ENCODE measurements around the gene GBP6.

GBP6 gene

DNA sequence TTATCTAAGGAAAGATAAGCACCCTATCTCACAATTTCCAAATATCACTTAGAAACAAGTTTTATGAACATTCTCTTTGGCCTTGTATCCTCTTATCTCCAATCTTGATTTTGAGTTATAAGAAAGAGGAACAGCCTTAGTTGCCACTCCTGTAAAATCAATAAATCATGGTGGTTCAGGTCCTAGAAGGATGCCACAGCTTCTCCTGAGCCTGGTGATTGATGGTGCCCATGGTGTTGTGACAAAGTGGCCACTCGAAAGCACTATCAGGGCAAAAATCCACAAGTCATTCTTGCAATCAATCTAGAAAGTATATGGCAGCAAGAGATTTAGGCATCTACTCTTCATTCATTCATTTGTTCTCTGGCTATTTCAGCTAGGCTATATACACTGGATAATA lies 27.8 kb downstream of the GBP6 start:
- H3K36me3 ChIP-seq (ENCODE audit: control insufficient read depth in 1 of 2, insufficient read depth in 2 of 2, low read depth in 1 of 2, low read length in 2 of 2), result no peaks in the 10 kb centered on the region
- H3K14ac ChIP-seq (ENCODE audit: low read length in 2 of 2), result no peak overlapping the region
- H3K79me1 ChIP-seq (replicated peaks; ENCODE audit: low read length, poor library complexity, severe bottlenecking), result no peaks in the 10 kb centered on the region
- H3K4me2 ChIP-seq (ENCODE audit: low read length, poor library complexity, severe bottlenecking), result no peak overlapping the region
- no peaks in the 10 kb centered on the region for H3K27me3 ChIP-seq (ENCODE audit: control insufficient read depth in 1 of 2, insufficient read depth in 1 of 2, low read length in 2 of 2)
- no peak overlapping the region for H4K8ac ChIP-seq (ENCODE audit: low read length)
- no peak overlapping the region for H3K9ac ChIP-seq (ENCODE audit: low read length)
- no peak overlapping the region for H2BK15ac ChIP-seq (ENCODE audit: low read depth, poor library complexity, severe bottlenecking)
- H4K91ac ChIP-seq (ENCODE audit: low read length), result no peak overlapping the region
- H3K4me1 ChIP-seq (ENCODE audit: control insufficient read depth, insufficient read depth, low read depth, low read length), result no peaks in the 10 kb centered on the region
- H3K4ac ChIP-seq (ENCODE audit: low read depth in 1 of 2, low read length in 2 of 2), result no peak overlapping the region
- no peak overlapping the region for H2BK12ac ChIP-seq (ENCODE audit: low read length in 2 of 2)
- no peak for DNase-seq
- H3K18ac ChIP-seq (ENCODE audit: low read depth in 1 of 2, low read length in 2 of 2), result no peak overlapping the region
- H3K23ac ChIP-seq (ENCODE audit: low read length in 2 of 2), result no peak overlapping the region
- H3K27ac ChIP-seq (ENCODE audit: low read length, poor library complexity, severe bottlenecking), result no peak overlapping the region
- no peak overlapping the region for H2AFZ ChIP-seq (ENCODE audit: low read depth, low read length)
- no peaks in the 10 kb centered on the region for H3K9me3 ChIP-seq (ENCODE audit: control insufficient read depth, low read length)
- no peak overlapping the region for H3K4me3 ChIP-seq (ENCODE audit: insufficient read depth in 1 of 2, low read depth in 1 of 2, low read length in 2 of 2)
- H2AK5ac ChIP-seq (ENCODE audit: low read length, severe bottlenecking), result no peak overlapping the region
- H2BK120ac ChIP-seq (ENCODE audit: low read depth, low read length), result no peak overlapping the region
- WGBS, result no CpG with 5 or more reads among the region's 1 CpG
- no peak overlapping the region for H2BK5ac ChIP-seq (ENCODE audit: low read depth, low read length, poor library complexity, severe bottlenecking)

DNA sequence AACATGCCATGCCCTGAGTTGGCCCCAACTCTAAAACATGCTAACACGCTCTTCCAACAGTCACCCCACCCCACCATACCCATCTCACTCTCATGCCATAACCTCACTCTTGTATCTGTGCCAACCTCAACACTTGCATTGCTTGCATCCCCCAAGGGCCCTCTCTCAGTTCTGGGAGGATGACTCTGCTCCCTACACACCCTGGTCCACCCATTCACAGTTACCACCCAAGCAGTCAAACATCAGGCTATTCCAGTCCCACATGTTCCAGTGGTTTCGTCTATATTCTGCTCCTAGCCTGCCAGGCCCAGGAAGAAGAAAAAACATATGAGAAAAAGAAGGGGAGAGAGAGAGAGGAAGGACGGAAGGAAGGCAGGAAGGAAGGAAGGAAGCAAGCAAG lies 31.0 kb downstream of the GBP6 start:
- no peak overlapping the region for H3K9ac ChIP-seq (ENCODE audit: low read length)
- H2BK5ac ChIP-seq (ENCODE audit: low read depth, low read length, poor library complexity, severe bottlenecking), result no peak overlapping the region
- H3K4ac ChIP-seq (ENCODE audit: low read depth in 1 of 2, low read length in 2 of 2), result no peak overlapping the region
- no peak overlapping the region for H3K23ac ChIP-seq (ENCODE audit: low read length in 2 of 2)
- no peaks in the 10 kb centered on the region for H3K36me3 ChIP-seq (ENCODE audit: control insufficient read depth in 1 of 2, insufficient read depth in 2 of 2, low read depth in 1 of 2, low read length in 2 of 2)
- H3K27ac ChIP-seq (ENCODE audit: low read length, poor library complexity, severe bottlenecking), result no peak overlapping the region
- H4K8ac ChIP-seq (ENCODE audit: low read length), result no peak overlapping the region
- H3K14ac ChIP-seq (ENCODE audit: low read length in 2 of 2), result no peak overlapping the region
- H3K4me1 ChIP-seq (ENCODE audit: control insufficient read depth, insufficient read depth, low read depth, low read length), result no peaks in the 10 kb centered on the region
- H3K27me3 ChIP-seq (ENCODE audit: control insufficient read depth in 1 of 2, insufficient read depth in 1 of 2, low read length in 2 of 2), result no peaks in the 10 kb centered on the region
- no peak overlapping the region for H2BK12ac ChIP-seq (ENCODE audit: low read length in 2 of 2)
- DNase-seq, result no peak
- H2BK120ac ChIP-seq (ENCODE audit: low read depth, low read length), result no peak overlapping the region
- no peak overlapping the region for H3K4me3 ChIP-seq (ENCODE audit: insufficient read depth in 1 of 2, low read depth in 1 of 2, low read length in 2 of 2)
- 85% methylated on average over 3 of the region's 3 CpGs for WGBS
- no peak overlapping the region for H2AFZ ChIP-seq (ENCODE audit: low read depth, low read length)
- H2BK15ac ChIP-seq (ENCODE audit: low read depth, poor library complexity, severe bottlenecking), result no peak overlapping the region
- H3K79me1 ChIP-seq (replicated peaks; ENCODE audit: low read length, poor library complexity, severe bottlenecking), result no peaks in the 10 kb centered on the region
- H3K9me3 ChIP-seq (ENCODE audit: control insufficient read depth, low read length), result no peaks in the 10 kb centered on the region
- H4K91ac ChIP-seq (ENCODE audit: low read length), result no peak overlapping the region
- no peak overlapping the region for H3K18ac ChIP-seq (ENCODE audit: low read depth in 1 of 2, low read length in 2 of 2)
- H2AK5ac ChIP-seq (ENCODE audit: low read length, severe bottlenecking), result no peak overlapping the region
- no peak overlapping the region for H3K4me2 ChIP-seq (ENCODE audit: low read length, poor library complexity, severe bottlenecking)

DNA sequence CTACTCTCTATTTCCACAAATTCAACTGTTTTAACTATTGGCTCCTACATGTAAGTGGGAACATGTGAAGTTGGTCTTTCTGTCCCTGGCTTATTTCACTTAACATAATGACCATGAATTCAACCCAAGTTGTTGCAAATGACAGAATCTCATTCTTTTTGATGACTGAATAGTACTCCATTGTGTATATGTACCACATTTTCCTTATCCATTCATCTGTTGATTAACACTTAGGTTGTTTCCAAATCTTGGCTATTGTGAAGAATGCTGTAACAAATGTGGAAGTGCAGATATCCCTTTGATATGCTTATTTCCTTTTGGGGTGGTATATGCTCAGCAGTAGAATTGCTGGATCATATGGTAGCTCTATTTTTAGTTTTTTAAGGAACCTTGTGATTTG lies 33.0 kb downstream of the GBP6 start:
- Histone ChIP-seq H4K91ac (ENCODE audit: low read length) (no peak overlapping the region), H3K14ac (ENCODE audit: low read length in 2 of 2) (no peak overlapping the region), H2AK5ac (ENCODE audit: low read length, severe bottlenecking) (no peak overlapping the region), H2AFZ (ENCODE audit: low read depth, low read length) (no peak overlapping the region), H3K27ac (ENCODE audit: low read length, poor library complexity, severe bottlenecking) (no peak overlapping the region), H3K18ac (ENCODE audit: low read depth in 1 of 2, low read length in 2 of 2) (no peak overlapping the region), H4K8ac (ENCODE audit: low read length) (no peak overlapping the region), H3K4me3 (ENCODE audit: insufficient read depth in 1 of 2, low read depth in 1 of 2, low read length in 2 of 2) (no peak overlapping the region), H3K9ac (ENCODE audit: low read length) (no peak overlapping the region), H3K4ac (ENCODE audit: low read depth in 1 of 2, low read length in 2 of 2) (no peak overlapping the region), H3K36me3 (ENCODE audit: control insufficient read depth in 1 of 2, insufficient read depth in 2 of 2, low read depth in 1 of 2, low read length in 2 of 2) (no peaks in the 10 kb centered on the region), H3K27me3 (ENCODE audit: control insufficient read depth in 1 of 2, insufficient read depth in 1 of 2, low read length in 2 of 2) (no peaks in the 10 kb centered on the region), H3K4me1 (ENCODE audit: control insufficient read depth, insufficient read depth, low read depth, low read length) (no peaks in the 10 kb centered on the region), H3K4me2 (ENCODE audit: low read length, poor library complexity, severe bottlenecking) (no peak overlapping the region), H2BK120ac (ENCODE audit: low read depth, low read length) (no peak overlapping the region), H2BK5ac (ENCODE audit: low read depth, low read length, poor library complexity, severe bottlenecking) (no peak overlapping the region), H3K79me1 (replicated peaks; ENCODE audit: low read length, poor library complexity, severe bottlenecking) (no peaks in the 10 kb centered on the region), H3K23ac (ENCODE audit: low read length in 2 of 2) (no peak overlapping the region), H2BK12ac (ENCODE audit: low read length in 2 of 2) (no peak overlapping the region), H3K9me3 (ENCODE audit: control insufficient read depth, low read length) (no peaks in the 10 kb centered on the region), H2BK15ac (ENCODE audit: low read depth, poor library complexity, severe bottlenecking) (no peak overlapping the region)
- no peak for DNase-seq

DNA sequence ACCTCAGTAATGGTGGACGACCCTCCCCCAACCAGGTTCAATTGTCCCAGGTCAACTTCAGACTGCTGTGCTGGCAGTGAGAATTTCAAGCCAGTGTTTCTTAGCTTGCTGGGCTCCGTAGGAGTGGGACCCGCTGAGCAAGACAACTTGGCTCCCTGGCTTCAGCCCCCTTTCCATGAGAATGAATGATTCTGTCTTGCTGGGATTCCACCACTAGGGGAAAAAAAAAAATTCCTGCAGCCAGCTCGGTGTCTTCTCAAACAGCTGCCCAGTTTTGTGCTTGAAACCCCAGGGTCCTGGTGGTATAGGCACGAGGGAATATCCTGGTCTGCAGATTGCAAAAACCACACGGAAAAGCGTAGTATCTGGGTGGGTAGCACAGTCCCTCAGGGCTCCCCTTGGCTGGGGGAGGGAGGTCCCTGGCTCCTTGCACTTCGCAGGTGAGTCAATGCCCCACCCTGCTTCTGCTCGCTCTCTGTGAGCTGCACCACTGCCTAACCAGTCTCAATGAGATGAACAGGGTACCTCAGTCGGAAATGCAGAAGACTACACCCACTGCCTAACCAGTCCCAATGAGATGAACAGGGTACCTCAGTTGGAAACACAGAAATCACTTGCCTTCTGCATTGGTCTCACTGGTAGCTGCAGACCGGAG lies 41.5 kb downstream of the GBP6 start:
- H3K4me3 ChIP-seq (ENCODE audit: insufficient read depth in 1 of 2, low read depth in 1 of 2, low read length in 2 of 2), result no peak overlapping the region
- peak overlapping the region; percentile 39 for H4K91ac ChIP-seq (ENCODE audit: low read length)
- no peak for DNase-seq
- H2AFZ ChIP-seq (ENCODE audit: low read depth, low read length), result no peak overlapping the region
- no peaks in the 10 kb centered on the region for H3K36me3 ChIP-seq (ENCODE audit: control insufficient read depth in 1 of 2, insufficient read depth in 2 of 2, low read depth in 1 of 2, low read length in 2 of 2)
- no peak overlapping the region for H4K8ac ChIP-seq (ENCODE audit: low read length)
- H3K9me3 ChIP-seq (ENCODE audit: control insufficient read depth, low read length), result no peaks in the 10 kb centered on the region
- 67% methylated on average over 10 of the region's 11 CpGs for WGBS
- no peak overlapping the region for H2BK15ac ChIP-seq (ENCODE audit: low read depth, poor library complexity, severe bottlenecking)
- H2BK5ac ChIP-seq (ENCODE audit: low read depth, low read length, poor library complexity, severe bottlenecking), result no peak overlapping the region
- H3K27ac ChIP-seq (ENCODE audit: low read length, poor library complexity, severe bottlenecking), result no peak overlapping the region
- H3K9ac ChIP-seq (ENCODE audit: low read length), result no peak overlapping the region
- H3K4me2 ChIP-seq (ENCODE audit: low read length, poor library complexity, severe bottlenecking), result no peak overlapping the region
- H2BK120ac ChIP-seq (ENCODE audit: low read depth, low read length), result no peak overlapping the region
- no peak overlapping the region for H3K14ac ChIP-seq (ENCODE audit: low read length in 2 of 2)
- H3K4me1 ChIP-seq (ENCODE audit: control insufficient read depth, insufficient read depth, low read depth, low read length), result no peaks in the 10 kb centered on the region
- no peak overlapping the region for H2AK5ac ChIP-seq (ENCODE audit: low read length, severe bottlenecking)
- H2BK12ac ChIP-seq (ENCODE audit: low read length in 2 of 2), result no peak overlapping the region
- no peaks in the 10 kb centered on the region for H3K27me3 ChIP-seq (ENCODE audit: control insufficient read depth in 1 of 2, insufficient read depth in 1 of 2, low read length in 2 of 2)
- no peak overlapping the region for H3K4ac ChIP-seq (ENCODE audit: low read depth in 1 of 2, low read length in 2 of 2)
- no peak overlapping the region for H3K23ac ChIP-seq (ENCODE audit: low read length in 2 of 2)
- no peaks in the 10 kb centered on the region for H3K79me1 ChIP-seq (replicated peaks; ENCODE audit: low read length, poor library complexity, severe bottlenecking)
- no peak overlapping the region for H3K18ac ChIP-seq (ENCODE audit: low read depth in 1 of 2, low read length in 2 of 2)

Data from mesenchymal stem cell (in vitro differentiated cells and primary cell).